Measurements from ENCODE around the gene NCAM1. TPM values are rescaled to one million over a fixed set of nuclear protein-coding genes. Genes with fewer than 3 reads are reported as not detected.
A peak's percentile ranks its signal among the peaks of the same experiment; 100 is the strongest.

Gene NCAM1
- total and polyA plus RNA-seq, 7 donors = 0.46 to 124 (median 64.2) TPM

DNA sequence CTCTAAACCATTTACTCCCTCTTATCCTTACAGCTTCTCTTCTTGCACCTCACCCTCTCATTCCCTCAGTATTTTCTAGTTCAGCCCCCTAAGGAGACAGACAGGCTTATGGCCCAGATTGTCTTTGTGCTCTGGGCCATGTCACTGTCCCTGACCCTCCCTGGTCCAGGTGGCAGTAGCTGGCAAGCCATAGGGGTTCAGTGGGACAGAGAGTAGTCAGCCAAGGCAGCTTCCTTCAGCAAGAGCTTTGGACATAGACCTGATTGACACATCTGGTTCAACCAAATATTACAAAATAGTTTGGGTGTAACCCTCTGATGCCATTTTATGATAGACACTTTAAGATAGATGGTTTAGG lies 53.9 kb downstream of the NCAM1 start:
- Histone ChIP-seq H3K4me3 (no peak overlapping the region), H3K27ac (peak overlapping the region in 3 of 4 donors; percentile 62 to 73 (median 69)), H3K4me1 (peaks cover 2 to 20% (median 18%) of the 10 kb centered on the region in 4 donors), H3K27me3 (no peaks in the 10 kb centered on the region), H3K9me3 (no peaks in the 10 kb centered on the region), H3K36me3 (no peaks in the 10 kb centered on the region)
- no peak for DNase-seq
- no peak for TF ChIP-seq POLR2AphosphoS5 (IDR thresholded peaks at IDR 0.05)
- no peak for TF ChIP-seq EP300 (IDR thresholded peaks at IDR 0.05)
- TF ChIP-seq, protein P1, sequence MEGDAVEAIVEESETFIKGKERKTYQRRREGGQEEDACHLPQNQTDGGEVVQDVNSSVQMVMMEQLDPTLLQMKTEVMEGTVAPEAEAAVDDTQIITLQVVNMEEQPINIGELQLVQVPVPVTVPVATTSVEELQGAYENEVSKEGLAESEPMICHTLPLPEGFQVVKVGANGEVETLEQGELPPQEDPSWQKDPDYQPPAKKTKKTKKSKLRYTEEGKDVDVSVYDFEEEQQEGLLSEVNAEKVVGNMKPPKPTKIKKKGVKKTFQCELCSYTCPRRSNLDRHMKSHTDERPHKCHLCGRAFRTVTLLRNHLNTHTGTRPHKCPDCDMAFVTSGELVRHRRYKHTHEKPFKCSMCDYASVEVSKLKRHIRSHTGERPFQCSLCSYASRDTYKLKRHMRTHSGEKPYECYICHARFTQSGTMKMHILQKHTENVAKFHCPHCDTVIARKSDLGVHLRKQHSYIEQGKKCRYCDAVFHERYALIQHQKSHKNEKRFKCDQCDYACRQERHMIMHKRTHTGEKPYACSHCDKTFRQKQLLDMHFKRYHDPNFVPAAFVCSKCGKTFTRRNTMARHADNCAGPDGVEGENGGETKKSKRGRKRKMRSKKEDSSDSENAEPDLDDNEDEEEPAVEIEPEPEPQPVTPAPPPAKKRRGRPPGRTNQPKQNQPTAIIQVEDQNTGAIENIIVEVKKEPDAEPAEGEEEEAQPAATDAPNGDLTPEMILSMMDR (IDR thresholded peaks at IDR 0.05) = no peak
- TF ChIP-seq POLR2A (IDR thresholded peaks at IDR 0.05) = no peak
- intact Hi-C loops (cut with DNase I) = loop anchor here (2.0 kb wide), 1 partner anchor 426 kb away; no protein-coding TSS in a partner anchor

DNA sequence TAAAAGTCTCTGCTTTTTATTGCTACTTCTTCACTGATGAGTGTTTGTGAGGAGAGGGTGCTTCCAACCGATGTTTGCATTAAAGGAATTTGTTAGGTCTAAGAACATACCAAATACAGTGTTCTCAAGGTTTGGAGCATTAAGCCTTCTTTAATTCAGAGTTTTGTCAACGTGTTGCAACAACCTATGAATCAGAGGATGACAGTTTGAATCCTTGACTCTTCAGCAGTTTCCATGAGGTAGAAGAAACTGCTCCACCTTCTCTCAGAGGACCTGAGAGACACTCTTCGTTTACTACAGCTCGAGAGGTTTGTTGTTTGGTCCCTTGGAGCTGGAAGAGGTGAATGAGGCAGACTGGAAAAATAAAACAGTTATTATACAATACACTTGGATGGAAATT lies 55.7 kb downstream of the NCAM1 start:
- Histone ChIP-seq H3K27me3 (no peaks in the 10 kb centered on the region), H3K36me3 (no peaks in the 10 kb centered on the region), H3K4me1 (peaks cover 2 to 20% (median 18%) of the 10 kb centered on the region in 4 donors), H3K9me3 (no peaks in the 10 kb centered on the region), H3K4me3 (no peak overlapping the region), H3K27ac (no peak overlapping the region)
- TF ChIP-seq POLR2A (IDR thresholded peaks at IDR 0.05) (no peak), EP300 (IDR thresholded peaks at IDR 0.05) (no peak)
- intact Hi-C loops (cut with DNase I) = no loop called here
- WGBS, 2 donors = 36 to 53% methylated on average over 4 of the region's 4 CpGs
- DNase-seq = no peak

DNA sequence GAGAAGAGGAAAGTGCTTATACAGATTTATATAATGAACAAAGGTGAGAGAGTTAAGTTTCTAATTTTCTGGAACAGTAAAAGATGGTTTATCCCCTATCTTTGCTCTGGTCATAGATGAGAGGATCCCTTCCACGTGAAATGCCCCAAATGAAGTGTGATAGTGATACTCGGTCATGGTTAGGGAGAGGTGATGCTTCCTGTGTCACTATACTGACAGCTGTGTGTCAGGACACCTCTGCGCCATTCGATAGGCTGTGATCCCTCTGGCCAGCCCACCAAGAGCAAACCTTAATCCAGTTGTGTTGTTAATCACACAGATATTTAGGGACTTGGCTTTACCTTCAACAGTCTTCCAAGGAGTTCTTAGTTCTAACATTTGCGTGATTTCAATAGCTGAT lies 57.7 kb downstream of the NCAM1 start:
- WGBS, 2 donors = 77 to 87% methylated on average over 5 of the region's 5 CpGs

DNA sequence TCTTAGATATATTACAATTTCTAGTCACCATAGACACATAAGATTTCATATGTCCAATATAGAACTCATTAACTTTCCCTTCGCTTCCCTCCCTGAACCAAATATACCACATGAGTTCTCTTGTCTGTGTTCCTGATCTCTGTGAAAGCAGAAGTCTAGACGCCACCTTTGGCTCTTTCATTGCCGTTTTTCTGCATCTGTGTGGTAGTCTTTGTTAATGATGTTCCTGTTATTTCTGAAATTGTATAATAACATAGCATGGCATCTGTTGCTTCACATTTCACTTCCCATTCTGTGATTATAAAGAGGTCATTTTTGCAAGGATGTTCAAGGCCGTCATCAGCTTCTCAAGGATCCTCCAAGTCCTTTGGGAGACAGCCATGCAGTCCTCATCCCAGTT lies 58.5 kb downstream of the NCAM1 start:
- no peak overlapping the region for H3K27ac ChIP-seq
- no peak overlapping the region for H3K4me3 ChIP-seq
- TF ChIP-seq POLR2AphosphoS5 (IDR thresholded peaks at IDR 0.05) = no peak
- no peak for TF ChIP-seq POLR2A (IDR thresholded peaks at IDR 0.05)
- no peak for TF ChIP-seq EP300 (IDR thresholded peaks at IDR 0.05)
- TF ChIP-seq, protein P1 (IDR thresholded peaks at IDR 0.05) = no peak
- H3K36me3 ChIP-seq = no peaks in the 10 kb centered on the region
- WGBS, 2 donors = 72 to 79% methylated on average over 4 of the region's 4 CpGs
- no peak for DNase-seq
- intact Hi-C loops (cut with DNase I) = no loop called here
- H3K4me1 ChIP-seq = peaks cover 0 to 16% (median 12%) of the 10 kb centered on the region in 4 donors
- H3K9me3 ChIP-seq = no peaks in the 10 kb centered on the region
- H3K27me3 ChIP-seq = no peaks in the 10 kb centered on the region

More for the DNA sequence above, 57.7 kb downstream of the NCAM1 start:
- intact Hi-C loops (cut with DNase I) = no loop called here
- peaks cover 0 to 23% (median 20%) of the 10 kb centered on the region in 4 donors for H3K4me1 ChIP-seq
- no peaks in the 10 kb centered on the region for H3K27me3 ChIP-seq
- no peaks in the 10 kb centered on the region for H3K9me3 ChIP-seq
- no peak for DNase-seq
- TF ChIP-seq EP300 (IDR thresholded peaks at IDR 0.05) = no peak
- H3K36me3 ChIP-seq = no peaks in the 10 kb centered on the region
- H3K4me3 ChIP-seq = no peak overlapping the region
- no peak overlapping the region for H3K27ac ChIP-seq

DNA sequence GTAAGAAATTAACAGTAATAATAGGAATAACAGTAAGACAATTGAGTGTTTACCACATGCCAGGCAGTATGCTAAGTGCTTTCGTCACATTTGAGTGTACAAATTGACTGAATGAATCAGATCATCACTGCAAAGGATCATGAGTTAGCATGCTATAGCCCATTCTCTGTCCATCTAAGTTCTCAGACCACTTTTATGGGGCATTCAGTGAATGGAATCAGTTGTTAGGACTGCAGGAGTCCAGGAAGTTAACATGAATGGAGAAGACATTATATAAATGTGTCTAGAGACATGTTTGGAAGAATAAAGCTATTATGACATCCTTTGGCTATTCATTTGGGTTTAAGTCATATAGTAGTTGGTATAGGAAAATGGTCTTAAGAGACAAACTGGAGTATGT lies 59.9 kb downstream of the NCAM1 start:
- no peak for TF ChIP-seq POLR2A (IDR thresholded peaks at IDR 0.05)
- no peak for TF ChIP-seq POLR2AphosphoS5 (IDR thresholded peaks at IDR 0.05)
- TF ChIP-seq, protein P1 (IDR thresholded peaks at IDR 0.05) = no peak
- TF ChIP-seq EP300 (IDR thresholded peaks at IDR 0.05) = no peak
- H3K4me3 ChIP-seq = no peak overlapping the region
- H3K27ac ChIP-seq = no peak overlapping the region
- 83 to 88% methylated on average over 1 of the region's 1 CpG for WGBS, 2 donors
- no peaks in the 10 kb centered on the region for H3K27me3 ChIP-seq
- H3K36me3 ChIP-seq = no peaks in the 10 kb centered on the region
- intact Hi-C loops (cut with DNase I) = no loop called here
- no peak for DNase-seq
- H3K4me1 ChIP-seq = peaks cover 0 to 10% (median 4%) of the 10 kb centered on the region in 4 donors
- H3K9me3 ChIP-seq = no peaks in the 10 kb centered on the region

DNA sequence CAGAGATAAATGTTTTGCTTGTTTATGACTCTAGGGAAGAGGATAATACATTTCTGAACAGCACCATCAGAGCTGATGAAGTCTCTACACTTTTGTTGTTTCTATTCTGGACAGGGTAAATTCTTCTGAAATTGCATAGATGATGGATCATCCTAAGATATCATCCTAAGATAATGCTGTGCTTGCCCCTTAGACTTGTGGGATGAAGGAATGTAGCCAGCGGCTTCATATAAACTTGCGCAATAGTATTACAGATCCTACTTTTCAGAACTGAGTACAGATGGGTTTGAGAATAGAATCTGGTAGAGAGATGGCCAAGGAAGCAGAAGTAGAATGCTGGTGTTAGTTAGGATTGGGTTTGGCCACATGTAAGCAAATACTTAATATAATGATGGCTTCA lies 61.0 kb downstream of the NCAM1 start:
- no peak for TF ChIP-seq POLR2A (IDR thresholded peaks at IDR 0.05)
- no peak for TF ChIP-seq POLR2AphosphoS5 (IDR thresholded peaks at IDR 0.05)
- TF ChIP-seq EP300 (IDR thresholded peaks at IDR 0.05) = no peak
- TF ChIP-seq, protein P1 (IDR thresholded peaks at IDR 0.05) = no peak
- Histone ChIP-seq H3K4me1 (peaks cover 0 to 10% (median 4%) of the 10 kb centered on the region in 4 donors), H3K4me3 (no peak overlapping the region), H3K36me3 (no peaks in the 10 kb centered on the region), H3K9me3 (no peaks in the 10 kb centered on the region), H3K27me3 (no peaks in the 10 kb centered on the region), H3K27ac (no peak overlapping the region)
- WGBS, 2 donors = 92 to 98% methylated on average over 2 of the region's 2 CpGs
- DNase-seq = no peak
- intact Hi-C loops (cut with DNase I) = no loop called here

Measured in sigmoid colon (tissue), 7 donors.